Endometrium (tissue), 2 donors: ENCODE measurements around the gene NRAP.
A peak's percentile ranks its signal among the peaks of the same experiment; 100 is the strongest.

Experiments used
- FAIRE-seq: peaks from 2 replicates; lab custom pipeline; 2012; peaks lifted over from hg19 to GRCh38; lab: Jason Lieb, UNC
- donor health status: control.
- donor health status: control.

Gene NRAP

GRCh38 chr10:113604572-113604971, 59.3 kb downstream of the NRAP start:
- no peak for FAIRE-seq

DNA sequence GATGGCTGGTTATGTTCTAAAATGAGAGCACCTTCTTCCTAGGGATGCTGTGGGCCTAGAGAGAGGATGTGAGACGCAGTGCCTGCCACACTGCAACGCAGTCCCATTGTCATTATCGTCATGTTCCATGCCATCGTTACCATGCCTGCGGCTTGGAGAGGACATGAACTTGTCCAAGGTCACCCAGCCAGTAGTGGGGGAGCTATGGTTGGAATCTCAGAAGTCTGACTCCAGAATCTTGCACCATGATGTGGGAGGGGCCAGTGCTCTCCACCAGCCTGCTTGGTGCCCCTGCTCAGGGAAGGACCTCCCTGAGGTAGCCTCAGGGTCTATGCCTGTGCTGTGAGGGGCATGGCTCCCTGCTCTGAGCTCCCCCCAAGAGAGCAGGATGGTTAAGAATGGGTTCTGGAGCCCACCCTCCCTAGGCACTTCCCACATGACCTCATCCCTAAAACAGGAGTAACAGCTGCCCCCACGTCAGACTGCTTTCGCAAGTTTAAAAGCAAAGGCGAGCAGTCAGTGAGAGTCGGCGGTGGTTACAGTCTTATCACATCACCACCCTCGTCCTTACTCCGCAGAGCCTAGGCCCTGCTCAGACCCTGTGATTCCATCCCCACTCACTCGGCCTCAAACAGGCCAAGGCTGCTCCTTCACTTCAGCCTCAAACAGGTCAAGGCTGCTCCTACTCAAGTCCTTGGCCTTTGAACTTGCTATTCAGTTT, 60.6 kb downstream of the NRAP start:
- FAIRE-seq = no peak

DNA sequence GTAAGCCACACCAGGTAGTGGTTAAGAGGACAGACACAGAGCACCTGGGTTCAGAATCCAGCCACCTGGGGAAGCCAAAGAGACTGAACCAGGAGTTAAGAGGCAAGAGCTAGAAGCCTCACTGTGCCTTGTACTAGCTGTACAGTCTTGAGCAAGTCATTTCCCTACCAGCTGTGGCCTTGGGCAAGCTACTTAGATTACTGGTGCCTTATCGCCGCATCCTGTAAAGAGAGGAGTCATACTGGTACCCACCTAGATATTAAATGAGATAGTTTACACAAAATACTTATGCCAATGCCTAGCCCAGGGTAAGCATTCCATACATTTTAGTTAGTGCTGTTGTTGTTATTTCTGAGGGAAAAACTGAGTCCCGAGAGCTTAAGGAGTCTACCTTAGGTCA, 63.3 kb downstream of the NRAP start:
- no peak for FAIRE-seq

DNA sequence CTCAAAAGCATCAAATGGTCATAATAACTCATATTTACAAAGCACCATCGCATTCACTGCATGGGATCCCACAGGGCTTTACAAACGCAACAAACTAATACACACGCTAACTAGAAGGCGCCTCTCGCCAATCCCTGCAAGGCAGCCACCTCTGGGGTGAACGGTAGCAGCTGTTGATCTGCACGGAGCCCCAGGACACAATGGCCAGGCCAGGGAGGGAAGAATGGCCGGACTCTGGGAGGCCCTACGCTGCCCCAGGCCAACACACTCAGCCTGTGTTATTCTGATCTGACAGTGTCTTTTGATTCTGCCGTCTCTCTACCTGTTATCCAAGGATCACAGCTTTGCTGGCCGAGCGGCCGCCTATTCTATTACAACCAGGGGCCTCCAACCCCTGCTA, 69.2 kb downstream of the NRAP start:
- FAIRE-seq = no peak

GRCh38 chr10:113592380-113592779, 71.5 kb downstream of the NRAP start:
- no peak for FAIRE-seq

DNA sequence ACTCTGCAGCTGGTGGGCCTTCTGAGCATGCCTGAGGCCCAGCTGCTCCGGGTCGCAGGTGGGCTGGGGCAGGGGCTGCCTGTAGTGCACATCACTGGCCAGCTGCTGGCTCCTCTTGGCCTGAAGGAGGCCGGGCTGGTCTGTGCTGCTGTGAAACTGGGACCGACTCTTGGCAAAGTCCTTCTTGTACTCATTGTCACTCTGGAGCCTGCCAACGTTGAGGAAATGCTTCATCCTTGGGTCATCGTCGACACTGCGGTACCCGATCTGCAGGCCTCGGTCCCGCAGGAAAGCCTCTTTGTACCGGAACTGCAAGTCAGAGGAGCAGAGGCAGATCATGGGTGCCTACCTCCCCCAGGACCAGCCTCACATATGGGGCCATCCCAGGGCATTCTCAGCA, 73.3 kb downstream of the NRAP start:
- FAIRE-seq = no peak

DNA sequence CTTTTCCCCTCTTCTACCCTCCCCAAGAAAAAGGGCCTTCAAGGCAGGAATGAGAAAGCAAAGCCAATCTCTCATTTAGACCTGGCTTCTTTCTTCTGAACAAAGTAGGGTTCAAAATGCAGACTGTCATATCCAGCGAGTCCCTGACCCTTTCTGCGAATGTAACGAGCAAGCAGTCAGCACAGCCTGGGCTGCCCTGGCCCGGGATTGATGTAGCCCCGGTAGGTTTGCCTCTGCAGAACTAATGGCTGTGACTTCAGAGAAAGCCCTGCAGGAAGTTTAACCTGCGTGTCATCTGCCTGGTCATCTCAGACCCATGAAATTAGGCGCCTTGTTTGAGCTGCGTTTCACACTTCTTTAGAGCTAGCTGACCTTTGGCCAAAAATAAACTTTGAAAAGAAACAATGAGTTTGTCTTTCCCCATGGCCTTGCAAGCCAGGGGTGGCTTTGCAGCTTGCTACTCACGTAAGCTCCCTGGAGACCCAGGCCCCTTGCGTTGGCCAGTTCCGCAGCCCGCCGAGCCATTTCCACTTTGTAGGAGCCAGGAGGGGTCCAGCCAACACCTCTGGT, 74.6 kb downstream of the NRAP start:
- no peak for FAIRE-seq

- no peak for FAIRE-seq
These were observed 77.9 kb downstream of the NRAP start for GRCh38 chr10:113585949-113586348.

GRCh38 chr10:113583571-113583970, 80.3 kb downstream of the NRAP start:
- no peak for FAIRE-seq

DNA sequence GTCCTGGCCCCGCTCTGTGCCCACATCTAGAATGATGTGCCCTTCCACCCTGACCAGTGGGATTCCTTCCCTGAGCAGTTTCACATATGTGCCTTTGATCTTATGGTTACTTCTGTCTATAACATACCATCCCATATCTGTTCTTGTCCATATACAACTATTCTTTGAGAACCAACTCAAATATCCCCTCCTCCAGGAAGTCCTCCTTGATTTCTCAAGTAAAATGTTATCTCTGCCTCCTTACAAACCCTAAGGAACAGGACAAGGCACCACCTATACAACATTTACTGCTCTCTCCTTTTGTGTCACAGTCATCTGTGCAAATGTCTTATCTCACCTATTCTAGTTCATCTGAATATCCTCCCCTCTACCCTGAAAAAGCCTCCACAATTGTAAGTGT, 82.7 kb downstream of the NRAP start:
- no peak for FAIRE-seq

DNA sequence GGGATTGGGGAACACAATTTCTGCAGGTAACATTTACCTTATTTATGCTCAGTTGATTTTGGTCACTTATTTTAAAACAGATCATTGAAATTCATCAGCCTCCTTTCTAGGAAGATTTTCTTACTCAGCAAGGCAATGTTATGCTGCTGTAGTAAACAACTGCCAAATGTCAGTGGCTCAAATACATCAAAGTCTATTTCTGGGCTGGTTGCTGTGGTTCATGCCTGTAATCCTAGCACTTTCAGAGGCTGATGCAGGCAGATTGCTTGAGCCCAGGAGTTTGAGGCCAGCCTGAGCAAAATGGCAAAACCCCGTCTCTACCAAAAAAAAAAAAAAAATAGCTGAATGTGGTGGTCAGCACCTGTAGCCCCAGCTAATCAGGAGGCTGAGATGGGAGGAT, 85.1 kb downstream of the NRAP start:
- no peak for FAIRE-seq

DNA sequence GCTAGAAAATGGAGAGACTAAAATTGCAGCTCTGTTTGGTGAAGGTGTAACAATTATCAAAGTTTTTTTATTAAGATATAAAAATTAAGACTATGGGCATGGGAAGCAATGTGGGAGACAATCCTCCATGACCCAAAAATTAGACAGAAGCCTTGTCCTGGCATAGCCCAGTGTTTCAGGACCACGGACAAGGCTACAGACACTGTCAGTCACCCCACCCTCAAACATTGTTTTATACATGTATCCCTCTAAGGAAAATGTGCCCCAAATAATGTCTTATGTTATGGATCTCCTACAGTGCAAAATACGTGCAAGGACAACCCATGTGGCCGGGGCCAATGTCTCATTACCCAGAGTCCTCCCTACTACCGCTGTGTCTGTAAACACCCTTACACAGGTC, 87.0 kb downstream of the NRAP start:
- FAIRE-seq = no peak

DNA sequence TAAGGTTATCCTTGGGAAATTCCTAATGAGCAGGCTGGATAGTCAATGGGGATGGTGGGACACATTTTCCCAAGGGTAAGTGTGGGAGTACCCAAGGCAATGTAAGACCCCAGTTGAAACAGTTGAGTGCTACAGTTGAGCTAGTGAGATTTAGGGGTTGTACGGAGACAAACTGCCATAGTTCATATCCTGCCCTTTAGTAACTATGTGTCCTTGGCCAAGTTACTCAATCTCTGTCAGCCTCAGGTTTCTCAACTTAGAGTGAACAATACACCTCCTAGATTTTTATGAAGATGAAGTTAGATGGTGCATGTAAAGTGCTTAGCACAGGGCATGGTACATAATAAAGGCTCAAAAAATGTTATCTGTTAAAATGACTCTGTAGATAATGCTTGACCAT, 90.5 kb downstream of the NRAP start:
- no peak for FAIRE-seq

- FAIRE-seq = no peak
These were observed 91.1 kb downstream of the NRAP start for GRCh38 chr10:113572520-113573290.

GRCh38 chr10:113569576-113569975, 94.3 kb downstream of the NRAP start:
- no peak for FAIRE-seq

- no peak for FAIRE-seq
These were observed 97.0 kb downstream of the NRAP start for GRCh38 chr10:113566888-113567287.

GRCh38 chr10:113565364-113565763, 98.5 kb downstream of the NRAP start:
- no peak for FAIRE-seq

GRCh38 chr10:113563306-113564088, 100.3 kb downstream of the NRAP start:
- FAIRE-seq = peak; percentile 31

DNA sequence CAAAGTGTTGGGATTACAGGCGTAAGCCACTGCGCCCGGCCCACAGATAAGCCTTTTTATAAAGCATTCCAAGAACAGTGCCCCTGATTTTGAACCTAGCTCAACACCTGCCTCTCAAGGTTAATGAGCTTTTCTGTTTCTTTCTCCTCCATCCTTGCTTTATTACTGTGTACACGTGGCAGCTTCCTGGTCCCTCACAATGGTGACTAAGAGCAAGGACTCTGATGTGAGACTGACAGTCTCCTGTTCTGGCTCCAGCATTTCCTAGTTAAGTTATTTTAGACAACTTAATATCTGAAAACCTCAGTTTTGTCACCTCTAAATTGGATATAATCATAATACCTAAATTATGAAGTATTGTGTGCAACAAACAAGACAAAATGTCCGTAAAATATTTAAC, 101.1 kb downstream of the NRAP start:
- FAIRE-seq = no peak

- no peak for FAIRE-seq
These were observed 101.8 kb downstream of the NRAP start for GRCh38 chr10:113562069-113562468.

GRCh38 chr10:113561214-113561613, 102.6 kb downstream of the NRAP start:
- no peak for FAIRE-seq

- no peak for FAIRE-seq
These were observed 103.8 kb downstream of the NRAP start for GRCh38 chr10:113560071-113560470.

GRCh38 chr10:113557903-113558321, 105.9 kb downstream of the NRAP start:
- FAIRE-seq = no peak
